Measurements from ENCODE around the gene CNTD1.

GRCh38 chr17:42778570-42778969, 20.1 kb upstream of the CNTD1 start:
- TF ChIP-seq CTCF (IDR thresholded peaks at IDR 0.05; ENCODE audit: borderline replicate concordance, extremely low read depth, low read length, poor library complexity, severe bottlenecking) (no peak), EZH2 (IDR thresholded peaks at IDR 0.05; ENCODE audit: borderline replicate concordance, low read depth, low read length, severe bottlenecking) (no peak)
